Uterine smooth muscle cell (primary cell): Measurements from ENCODE around the gene ZP1. TPM values are rescaled to one million over a fixed set of nuclear protein-coding genes. Genes with fewer than 3 reads are reported as not detected.

ENCODE experiments used
- total RNA-seq: library from RNA; depleted of rRNA; stranded (reverse); fragments of >200 nt; gene quantifications from 2 replicates; pipeline ENCODE4 v1.2.3, GENCODE V29; 2014

Gene ZP1
- total RNA-seq, result 0.12 TPM in 1 of 2 replicates, not detected in the other

GRCh38 chr11:60866911-60867870 lies at the start of gene ZP1:
TSS of gene ZP1 (plus strand) at chr11:60867542. CDS start at chr11:60867562, 20 bp downstream.

GRCh38 chr11:60841797-60842667 lies 25.3 kb upstream of the ZP1 start, which contains the start of gene CCDC86:
TSS of gene CCDC86 (plus strand) at chr11:60842113. CDS start at chr11:60842125, 12 bp downstream.

GRCh38 chr11:60855726-60856633 lies 11.4 kb upstream of the ZP1 start, which contains the start of gene PTGDR2:
TSS of gene PTGDR2 (minus strand) at chr11:60855950. CDS start at chr11:60853722, 2,228 bp downstream.

GRCh38 chr11:60906132-60906972 lies 39.0 kb downstream of the ZP1 start, which contains the start of gene PRPF19:
TSS of gene PRPF19 (minus strand) at chr11:60906585. CDS start at chr11:60906382, 203 bp downstream.

GRCh38 chr11:60913793-60914632 lies 46.7 kb downstream of the ZP1 start, which contains the start of gene TMEM109:
TSS of gene TMEM109 (plus strand) at chr11:60914158. CDS start at chr11:60919694, 5,536 bp downstream.

GRCh38 chr11:60924110-60924905 lies 57.0 kb downstream of the ZP1 start, which contains the start of gene TMEM132A:
TSS of gene TMEM132A (plus strand) at chr11:60924460. CDS start at chr11:60924634, 174 bp downstream.

Other genes with a start within 250 kb of the ZP1 start
- gene MS4A8, start 167.9 kb upstream of the ZP1 start, total RNA-seq, result not detected in 2 replicates
- not detected in 2 replicates for gene MS4A18, start 142.8 kb upstream of the ZP1 start, total RNA-seq
- not detected in 2 replicates for gene MS4A15, start 110.7 kb upstream of the ZP1 start, total RNA-seq
- gene MS4A10, start 82.2 kb upstream of the ZP1 start, total RNA-seq, result not detected in 2 replicates
- 10.6 and 15.8 TPM in 2 replicates for gene CCDC86, start 25.4 kb upstream of the ZP1 start, total RNA-seq
- gene PTGDR2, start 11.6 kb upstream of the ZP1 start, total RNA-seq, result 0.11 and 0.12 TPM in 2 replicates
- gene PRPF19, start 39.0 kb downstream of the ZP1 start, total RNA-seq, result 39.5 and 57.7 TPM in 2 replicates
- gene TMEM109, start 46.6 kb downstream of the ZP1 start, total RNA-seq, result 14.9 and 19.7 TPM in 2 replicates
- gene TMEM132A, start 56.9 kb downstream of the ZP1 start, total RNA-seq, result 33.4 and 48.5 TPM in 2 replicates
- gene SLC15A3, start 84.6 kb downstream of the ZP1 start, total RNA-seq, result 7.5 and 10.6 TPM in 2 replicates
- gene CD6, start 104.1 kb downstream of the ZP1 start, total RNA-seq, result not detected in 2 replicates
- not detected in 2 replicates for gene CD5, start 234.9 kb downstream of the ZP1 start, total RNA-seq